ENCODE results near the gene MYT1. TPM values are rescaled to one million over a fixed set of nuclear protein-coding genes. Genes with fewer than 3 reads are reported as not detected.

MYT1 gene
- total and polyA plus RNA-seq, 2 of the 13 experiments (the other 11 are each of a cell fraction or from before 2014, with no cell fraction given): 0.58 to 2.5 TPM

GRCh38 chr20:64253443-64253842, 89.2 kb downstream of the MYT1 start (continued):
- TF ChIP-seq, protein P1, sequence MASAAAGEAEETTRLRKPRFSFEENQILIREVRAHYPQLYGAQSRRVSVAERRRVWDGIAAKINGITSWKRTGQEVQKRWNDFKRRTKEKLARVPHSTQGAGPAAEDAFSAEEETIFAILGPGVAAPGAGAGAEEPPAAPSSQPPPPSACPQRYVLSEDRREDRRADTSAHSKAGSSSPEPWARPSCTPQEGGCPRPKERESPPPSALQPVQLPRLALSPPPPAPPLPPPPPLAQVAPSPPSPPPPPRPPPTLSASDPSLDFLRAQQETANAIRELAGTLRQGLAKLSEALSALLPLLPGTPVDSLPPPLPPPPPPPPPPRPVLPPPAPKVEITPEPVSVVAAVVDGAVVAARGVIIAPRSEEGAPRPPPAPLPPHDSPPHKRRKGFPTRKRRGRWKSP (CRISPR knock-in tag; IDR thresholded peaks at IDR 0.05): no peak
- no peak for TF ChIP-seq ZFP91 (CRISPR knock-in tag; IDR thresholded peaks at IDR 0.05; ENCODE audit: borderline replicate concordance)
- no peak for TF ChIP-seq ZNF619 (CRISPR knock-in tag; IDR thresholded peaks at IDR 0.05)
- TF ChIP-seq ZNF746 (CRISPR knock-in tag; IDR thresholded peaks at IDR 0.05): no peak
- TF ChIP-seq ZNF567 (CRISPR knock-in tag; IDR thresholded peaks at IDR 0.05; ENCODE audit: borderline replicate concordance): 0 out of 2 replicates have a peak, but pooled peaks have one; percentile 48
- TF ChIP-seq MAF1 (CRISPR knock-in tag; IDR thresholded peaks at IDR 0.05; ENCODE audit: borderline replicate concordance): no peak
- TF ChIP-seq TAF1 (CRISPR knock-in tag; IDR thresholded peaks at IDR 0.05): peak; percentile 28; the same call in 1 of the 2 replicates
- TF ChIP-seq MTA1 (CRISPR knock-in tag; IDR thresholded peaks at IDR 0.05; ENCODE audit: borderline replicate concordance): no peak
- TF ChIP-seq UBTF (CRISPR knock-in tag; IDR thresholded peaks at IDR 0.05): no peak
- TF ChIP-seq ZNF354B (CRISPR knock-in tag; IDR thresholded peaks at IDR 0.05): no peak
- TF ChIP-seq ZNF543 (CRISPR knock-in tag; IDR thresholded peaks at IDR 0.05): no peak
- TF ChIP-seq GABPA (IDR thresholded peaks at IDR 0.05; ENCODE audit: low read depth, low read length): no peak
- no peak for TF ChIP-seq GABPA (CRISPR knock-in tag; IDR thresholded peaks at IDR 0.05; ENCODE audit: low read depth)
- TF ChIP-seq CREB1 (IDR thresholded peaks at IDR 0.05): no peak
- no peak for TF ChIP-seq CREB1 (CRISPR knock-in tag; IDR thresholded peaks at IDR 0.05)
- no peak for TF ChIP-seq NCOR1 (IDR thresholded peaks at IDR 0.05; ENCODE audit: borderline replicate concordance, low read length)
- no peak for TF ChIP-seq DMAP1 (CRISPR knock-in tag; IDR thresholded peaks at IDR 0.05)
- no peak for TF ChIP-seq KDM4B (CRISPR knock-in tag; IDR thresholded peaks at IDR 0.05)
- TF ChIP-seq BRCA1 (CRISPR knock-in tag; IDR thresholded peaks at IDR 0.05): 0 out of 2 replicates have a peak, but pooled peaks have one; percentile 22
- peak; percentile 45; the same call in 1 of the 2 replicates for TF ChIP-seq ISL2 (CRISPR knock-in tag; IDR thresholded peaks at IDR 0.05)
- no peak for TF ChIP-seq SP1 (IDR thresholded peaks at IDR 0.05)
- TF ChIP-seq SP1 (CRISPR knock-in tag; IDR thresholded peaks at IDR 0.05): no peak
- no peak for TF ChIP-seq ZSCAN29 (CRISPR knock-in tag; conservative IDR thresholded peaks at IDR 0.05)
- peak; percentile 40 for TF ChIP-seq ASH2L (IDR thresholded peaks at IDR 0.05; ENCODE audit: insufficient read length, low read depth, low read length)
- TF ChIP-seq, protein P2, sequence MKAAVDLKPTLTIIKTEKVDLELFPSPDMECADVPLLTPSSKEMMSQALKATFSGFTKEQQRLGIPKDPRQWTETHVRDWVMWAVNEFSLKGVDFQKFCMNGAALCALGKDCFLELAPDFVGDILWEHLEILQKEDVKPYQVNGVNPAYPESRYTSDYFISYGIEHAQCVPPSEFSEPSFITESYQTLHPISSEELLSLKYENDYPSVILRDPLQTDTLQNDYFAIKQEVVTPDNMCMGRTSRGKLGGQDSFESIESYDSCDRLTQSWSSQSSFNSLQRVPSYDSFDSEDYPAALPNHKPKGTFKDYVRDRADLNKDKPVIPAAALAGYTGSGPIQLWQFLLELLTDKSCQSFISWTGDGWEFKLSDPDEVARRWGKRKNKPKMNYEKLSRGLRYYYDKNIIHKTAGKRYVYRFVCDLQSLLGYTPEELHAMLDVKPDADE (CRISPR knock-in tag; IDR thresholded peaks at IDR 0.05): no peak
- TF ChIP-seq ZNF670 (CRISPR knock-in tag; IDR thresholded peaks at IDR 0.05; ENCODE audit: borderline replicate concordance): no peak

All from HepG2 (cell line).